Medulla oblongata (tissue), 1 donor: ENCODE results near the gene GCHFR.

Experiments
- DNase-seq: peaks from one replicate; pipeline ENCODE4 v3.0.0-alpha.2; 2015; ENCODE audit errors: extremely low spot score

Gene GCHFR

DNA sequence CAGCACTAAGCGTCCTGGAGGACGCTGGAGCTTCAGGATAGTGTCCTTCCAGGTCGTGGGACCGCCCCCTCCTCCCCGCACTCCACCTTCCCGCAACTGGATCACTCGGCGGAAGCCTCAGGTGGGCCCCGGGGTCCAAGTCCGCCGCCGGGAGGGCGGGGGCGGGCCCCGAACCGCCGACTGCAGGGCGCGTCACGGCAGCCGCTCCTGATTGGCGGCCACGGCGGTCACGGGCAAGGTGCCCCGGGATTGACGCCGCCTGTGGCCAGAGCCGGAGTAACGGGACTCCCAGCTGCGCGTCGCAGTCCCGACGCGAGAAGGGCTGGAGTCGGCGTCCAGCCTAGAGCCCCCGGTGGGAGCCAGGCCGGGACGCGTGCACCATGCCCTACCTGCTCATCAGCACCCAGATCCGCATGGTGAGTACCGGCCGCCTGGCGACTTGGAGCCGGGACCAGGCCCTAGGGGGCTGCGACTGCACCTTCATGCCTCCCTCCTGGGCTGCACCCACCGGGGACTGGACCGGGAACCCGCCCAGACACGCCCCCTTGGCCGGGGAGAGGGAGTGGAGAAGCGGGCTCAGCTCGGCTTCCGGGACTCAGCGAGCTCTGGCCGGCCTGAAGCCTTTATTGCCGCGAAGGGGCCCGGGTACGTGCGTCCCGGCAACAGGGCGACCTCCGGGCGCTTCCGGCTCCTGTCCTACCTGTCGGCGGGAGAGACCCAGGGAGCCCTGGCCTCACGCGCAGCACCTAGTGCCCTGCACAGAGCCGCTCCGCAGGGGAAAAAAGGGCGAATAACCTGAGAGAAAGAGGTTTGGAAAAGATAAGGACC lies at the start of gene GCHFR:
TSS of gene GCHFR (plus strand) at position 268 of the 828 bp plus-strand sequence. CDS start at position 381, 113 bp downstream.
- peak; percentile 40 for DNase-seq

DNA sequence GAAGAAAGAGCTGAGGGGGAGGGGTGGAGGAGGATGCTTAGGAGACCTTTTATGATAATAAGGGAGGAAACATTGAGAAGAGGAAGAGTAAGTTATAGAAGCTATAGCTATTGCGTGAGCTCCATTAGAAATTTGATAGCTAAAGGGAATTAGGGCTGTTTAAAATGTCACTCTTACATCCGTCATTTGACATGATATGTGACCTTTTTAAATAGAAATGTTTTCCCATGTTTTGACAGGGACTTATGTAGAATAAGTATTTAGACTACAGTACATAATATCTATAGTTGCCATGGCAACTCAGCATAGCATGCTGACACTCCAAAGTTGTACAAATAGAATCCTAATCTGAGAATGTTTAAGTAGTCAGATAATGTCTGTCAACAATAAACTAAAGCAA lies 49.7 kb upstream of the GCHFR start:
- no peak for DNase-seq

DNA sequence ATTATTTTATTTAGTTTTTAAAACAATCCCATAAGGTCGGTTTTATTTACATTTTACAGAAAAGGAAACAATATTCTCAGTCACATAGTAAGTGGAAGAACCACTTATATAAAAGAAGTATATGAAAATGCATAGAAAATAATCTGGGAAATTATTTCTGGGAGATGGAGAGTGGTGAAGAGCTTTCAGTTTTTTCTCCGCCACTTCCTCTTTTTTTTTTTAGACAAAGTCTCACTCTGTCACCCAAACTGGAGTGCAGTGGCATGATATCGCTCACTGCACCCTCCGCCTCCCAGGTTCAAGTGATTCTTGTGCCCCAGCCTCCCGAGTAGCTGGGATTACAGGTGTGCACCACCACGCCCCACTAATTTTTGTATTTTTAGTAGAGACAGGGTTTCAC lies 47.7 kb upstream of the GCHFR start:
- no peak for DNase-seq

DNA sequence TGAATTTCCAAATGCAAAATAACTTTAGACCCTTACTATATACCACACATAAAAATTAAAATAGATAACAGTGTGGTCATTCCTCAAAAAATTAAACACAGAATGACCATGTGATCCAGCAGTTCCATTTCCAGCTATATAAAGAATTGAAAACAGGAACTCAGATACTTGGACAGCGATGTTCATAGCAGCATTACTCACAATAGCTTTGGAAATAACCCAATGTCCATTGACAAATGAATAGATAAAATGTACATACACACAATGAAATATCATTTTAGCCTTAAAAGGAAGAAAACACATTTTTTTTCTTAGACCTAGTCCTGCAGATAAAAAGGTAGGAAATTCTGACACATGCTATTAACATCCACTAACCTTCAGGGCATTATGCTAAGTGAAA lies 42.2 kb upstream of the GCHFR start:
- DNase-seq, result no peak

DNA sequence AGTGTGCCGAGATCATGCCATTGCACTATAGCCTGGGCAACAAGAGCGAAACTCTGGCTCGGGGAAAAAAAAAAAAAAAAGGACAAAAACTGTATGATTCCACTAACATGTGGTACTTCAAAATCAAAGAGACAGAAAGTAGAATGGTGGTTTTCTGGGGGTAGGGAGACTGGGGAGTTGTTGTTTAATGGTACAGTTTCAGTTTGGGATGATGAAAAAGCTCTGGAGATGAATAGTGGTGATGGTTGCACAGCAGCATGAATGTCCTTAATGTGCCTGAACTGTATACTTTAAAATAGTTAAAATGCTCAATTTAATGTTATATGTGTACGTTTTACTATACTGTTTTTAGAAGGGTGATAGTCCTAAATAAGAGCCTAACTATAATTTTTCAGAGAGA lies 41.5 kb upstream of the GCHFR start:
- no peak for DNase-seq

GRCh38 chr15:40722934-40723333 lies 40.9 kb upstream of the GCHFR start:
- DNase-seq, result no peak

DNA sequence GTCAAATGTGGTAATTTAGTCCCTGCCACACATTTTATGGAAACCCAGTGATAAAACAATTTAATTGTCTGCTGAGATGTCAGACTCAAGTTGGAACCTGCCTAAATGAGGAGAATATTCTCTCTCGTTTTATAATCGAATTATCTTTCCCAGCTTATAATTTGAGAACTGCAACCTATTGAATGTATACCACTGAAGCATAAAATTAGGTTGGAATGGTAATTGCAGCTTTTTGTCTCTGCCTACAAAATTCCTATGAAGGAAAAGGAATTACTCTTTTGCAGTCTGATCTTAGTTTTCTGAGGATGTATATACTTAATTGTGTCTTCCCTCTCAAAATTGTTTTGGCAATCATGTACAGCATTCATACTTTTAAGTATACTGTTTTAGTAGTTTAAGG lies 39.9 kb upstream of the GCHFR start:
- DNase-seq, result no peak

DNA sequence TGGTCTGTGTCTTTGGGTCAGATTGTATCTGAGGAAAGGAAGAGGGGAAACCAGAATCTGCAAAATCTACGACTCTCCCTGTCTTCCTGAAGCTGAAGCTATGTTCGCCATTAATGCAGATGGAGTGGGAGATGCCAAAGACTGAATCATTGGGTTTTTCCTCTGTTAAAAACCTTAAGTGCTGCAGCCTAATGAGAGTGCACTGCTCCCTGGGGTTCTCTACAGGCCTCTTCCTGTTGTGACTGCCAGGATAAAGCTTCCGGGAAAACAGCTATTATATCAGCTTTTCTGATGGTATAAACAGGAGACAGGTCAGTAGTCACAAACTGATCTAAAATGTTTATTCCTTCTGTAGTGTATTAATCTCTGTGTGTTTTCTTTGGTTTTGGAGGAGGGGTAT lies 32.8 kb upstream of the GCHFR start:
- DNase-seq, result no peak

DNA sequence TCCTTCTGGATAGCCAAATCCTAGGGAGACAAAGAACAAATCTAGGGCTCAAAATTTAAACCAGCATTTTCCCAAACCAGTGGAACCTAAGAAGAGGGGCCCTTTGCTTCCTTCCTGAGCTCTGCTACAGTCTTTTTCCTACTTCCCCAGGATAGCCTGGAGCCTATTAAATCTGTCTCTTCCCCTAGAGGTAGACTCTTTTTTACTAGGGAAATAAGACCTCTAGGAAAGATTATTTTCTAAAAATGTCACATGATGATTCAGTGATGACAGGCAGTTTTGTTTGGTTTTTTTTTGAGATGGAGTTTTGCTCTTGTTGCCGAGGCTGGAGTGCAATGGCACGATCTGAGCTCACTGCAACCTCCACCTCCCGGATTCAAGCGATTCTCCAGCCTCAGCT lies 27.3 kb upstream of the GCHFR start:
- DNase-seq, result no peak

GRCh38 chr15:40737048-40737447 lies 26.8 kb upstream of the GCHFR start:
- DNase-seq, result no peak

DNA sequence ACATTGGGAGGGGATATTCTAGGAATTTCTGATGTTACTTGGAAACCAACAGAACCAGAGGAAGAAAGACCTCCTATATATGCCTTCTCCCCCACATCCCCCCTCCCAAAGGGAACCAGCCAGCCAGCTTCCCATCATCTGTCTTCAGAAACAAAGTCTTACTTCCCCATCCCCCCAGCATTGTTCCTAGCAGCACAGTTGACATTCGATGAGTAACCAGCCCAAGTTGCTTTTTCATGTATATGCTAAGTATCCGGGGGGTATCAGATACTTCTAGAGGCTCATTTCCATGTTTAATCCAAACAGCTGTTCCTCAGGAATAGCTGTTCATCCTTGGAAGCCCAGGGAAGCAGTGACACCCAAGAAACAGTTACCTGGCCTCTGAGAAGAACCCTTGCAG lies 24.8 kb upstream of the GCHFR start:
- no peak for DNase-seq

- no peak for DNase-seq
Observed at GRCh38 chr15:40739854-40740253, 24.0 kb upstream of the GCHFR start.

GRCh38 chr15:40743485-40743901 lies 20.4 kb upstream of the GCHFR start:
- DNase-seq, result no peak

DNA sequence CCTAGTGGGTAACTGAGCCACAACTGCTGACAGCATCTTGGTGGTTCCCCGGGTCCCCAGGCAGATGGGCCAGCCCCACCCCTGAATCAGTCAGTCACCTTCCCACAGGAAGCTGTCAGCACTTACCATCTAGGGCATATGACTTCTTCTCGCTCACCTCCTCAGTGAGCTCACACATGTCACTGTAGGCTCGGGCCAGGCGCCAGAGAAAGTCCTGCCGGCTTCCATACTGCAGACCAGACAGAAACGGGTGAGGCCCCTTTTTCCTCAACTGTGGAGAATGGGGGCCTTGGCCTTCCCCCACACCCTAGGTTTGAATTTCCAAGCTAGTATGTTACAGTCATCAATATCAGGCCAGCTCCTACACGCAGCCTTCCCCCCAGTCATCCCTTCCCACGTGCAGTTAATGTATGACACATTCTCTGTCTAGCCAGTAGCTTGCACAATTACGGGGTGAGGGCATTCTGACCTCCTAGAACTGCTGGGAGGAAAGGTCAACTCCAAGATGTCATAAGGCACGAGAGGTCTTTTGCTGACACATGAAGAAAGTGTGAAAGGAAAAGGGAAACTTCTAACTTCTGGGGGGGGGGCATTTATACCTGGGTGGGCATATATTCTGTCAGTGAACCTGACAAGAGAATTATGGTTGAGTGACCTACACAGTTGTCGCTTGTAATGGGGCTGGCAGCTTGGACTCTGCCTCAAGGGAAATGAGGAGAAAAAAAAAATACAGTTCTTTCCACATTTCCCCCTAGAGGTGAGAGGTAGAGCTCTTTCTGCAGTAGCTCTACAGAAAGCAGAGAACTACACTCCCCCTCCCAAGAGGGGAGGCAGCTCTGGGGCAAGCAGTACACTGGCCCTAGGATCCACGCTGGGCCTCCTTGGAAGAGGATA lies 19.7 kb upstream of the GCHFR start:
- no peak for DNase-seq

GRCh38 chr15:40744815-40745152 lies 19.1 kb upstream of the GCHFR start:
- DNase-seq, result no peak

DNA sequence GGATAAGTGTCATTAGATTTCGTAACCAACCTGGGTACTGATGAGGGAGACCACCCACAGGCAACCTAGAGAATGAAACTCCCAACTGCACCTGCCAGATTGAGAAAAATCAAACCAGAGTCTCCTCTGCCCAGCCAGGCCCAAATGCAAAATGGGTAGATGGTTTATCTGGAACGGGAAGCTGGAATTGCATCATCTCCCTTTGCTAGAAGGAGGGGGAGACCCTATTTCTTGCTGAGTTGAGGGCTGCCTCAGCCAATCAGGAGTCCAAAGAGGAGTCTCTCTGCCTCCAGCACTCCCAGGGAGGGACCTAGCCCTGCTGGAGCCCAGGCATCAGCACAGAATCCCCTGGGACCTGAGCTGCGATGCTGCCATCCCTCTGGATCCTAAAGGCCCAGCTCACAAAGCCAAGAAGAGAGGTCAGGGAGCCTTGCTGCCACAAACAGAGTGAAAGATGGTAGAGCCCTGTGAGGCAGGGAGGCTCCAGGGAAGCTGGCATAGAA lies 16.9 kb upstream of the GCHFR start:
- no peak for DNase-seq

GRCh38 chr15:40747685-40748631 lies 15.9 kb upstream of the GCHFR start:
- no peak for DNase-seq

- DNase-seq, result no peak
Observed at GRCh38 chr15:40749151-40749630, 14.7 kb upstream of the GCHFR start.

DNA sequence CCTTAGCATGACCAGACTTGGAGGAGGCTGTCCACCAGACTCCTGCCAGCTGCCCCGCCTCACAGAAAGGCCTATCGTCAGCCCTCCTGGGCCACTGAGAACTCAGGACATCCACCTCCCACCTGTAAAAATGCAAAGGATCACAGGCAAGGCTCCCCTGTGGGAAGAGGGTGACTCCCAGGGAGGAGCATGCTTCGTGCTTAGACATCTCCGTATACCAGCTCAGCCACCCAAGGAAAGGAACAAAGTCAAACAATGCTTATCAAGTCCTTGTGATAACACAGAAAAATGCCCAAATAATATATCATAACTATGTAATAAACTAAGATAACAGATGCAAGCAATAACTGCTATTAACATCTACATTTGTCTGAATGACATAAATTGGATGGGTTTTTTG lies 13.0 kb upstream of the GCHFR start:
- no peak for DNase-seq

GRCh38 chr15:40751745-40752144 lies 12.1 kb upstream of the GCHFR start:
- no peak for DNase-seq

DNA sequence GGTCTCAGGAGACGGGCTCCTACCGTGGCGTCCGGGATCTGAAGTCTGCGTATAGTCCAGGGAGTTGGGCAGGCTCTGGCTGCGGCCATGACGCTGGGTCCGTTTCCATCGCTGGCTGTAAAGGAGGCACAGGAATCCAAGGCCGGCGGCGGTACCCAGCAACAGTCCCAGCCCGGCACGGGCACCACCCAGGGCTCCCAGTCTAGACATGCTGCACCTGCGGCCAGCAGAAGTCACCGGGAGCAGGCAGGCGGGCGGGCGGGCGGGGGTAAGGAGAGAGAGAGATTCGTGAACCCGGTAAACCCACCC lies 9.3 kb upstream of the GCHFR start:
- no peak for DNase-seq
